BE2C (cell line): ENCODE data around the gene TCF7L2.

Source experiments
- DNase-seq: peaks from one replicate; pipeline ENCODE4 v3.0.0-alpha.2; 2020
- H3K27me3 ChIP-seq: fragments of 250-450 bp; sonication (Bioruptor Pico); 2 replicates; pipeline ENCODE4 v1.5.1; 2020; ENCODE audit warnings: mild to moderate bottlenecking
- H3K36me3 ChIP-seq: fragments of 250-450 bp; sonication (Bioruptor Pico); 2 replicates; pipeline ENCODE4 v1.5.1; 2020; ENCODE audit warnings: mild to moderate bottlenecking
- H3K4me1 ChIP-seq: fragments of 250-450 bp; sonication (Bioruptor Pico); 2 replicates; pipeline ENCODE4 v1.5.1; 2020
- H3K4me3 ChIP-seq: 2 replicates; pipeline ENCODE4 v1.5.1; 2011; ENCODE audit warnings: low read depth, low read length
- H3K9me3 ChIP-seq: fragments of 250-450 bp; sonication (Bioruptor Pico); 2 replicates; pipeline ENCODE4 v1.5.1; 2020
- TF ChIP-seq, protein P1 (sequence below): IDR thresholded peaks from 2 replicates; pipeline ENCODE4 v1.5.1; 2012; ENCODE audit warnings: mild to moderate bottlenecking, low read depth, low read length

Gene TCF7L2

DNA sequence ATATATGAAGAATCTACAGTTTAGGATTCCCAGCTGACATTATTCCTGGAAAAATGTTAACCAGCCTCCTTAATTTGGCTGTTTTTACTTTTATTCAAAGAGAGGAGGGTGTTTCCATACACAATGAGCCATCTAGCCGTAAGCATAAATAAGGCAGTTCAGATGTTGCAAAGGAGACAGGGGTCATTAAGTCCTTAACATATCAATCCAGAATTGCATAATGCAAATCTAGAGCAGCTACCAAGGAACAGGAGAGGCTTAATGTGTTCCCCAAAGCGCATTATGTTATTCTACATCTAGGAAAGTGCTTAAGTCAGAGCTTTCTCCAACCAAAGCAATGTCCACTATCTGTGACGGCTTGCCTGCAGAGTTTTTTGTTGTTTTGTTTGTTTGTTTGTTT is 32.4 kb upstream of the TCF7L2 start:
- no peaks in the 10 kb centered on the region for H3K36me3 ChIP-seq
- no peaks in the 10 kb centered on the region for H3K9me3 ChIP-seq
- no peaks in the 10 kb centered on the region for H3K27me3 ChIP-seq
- no peak overlapping the region for H3K4me3 ChIP-seq
- TF ChIP-seq, protein P1, sequence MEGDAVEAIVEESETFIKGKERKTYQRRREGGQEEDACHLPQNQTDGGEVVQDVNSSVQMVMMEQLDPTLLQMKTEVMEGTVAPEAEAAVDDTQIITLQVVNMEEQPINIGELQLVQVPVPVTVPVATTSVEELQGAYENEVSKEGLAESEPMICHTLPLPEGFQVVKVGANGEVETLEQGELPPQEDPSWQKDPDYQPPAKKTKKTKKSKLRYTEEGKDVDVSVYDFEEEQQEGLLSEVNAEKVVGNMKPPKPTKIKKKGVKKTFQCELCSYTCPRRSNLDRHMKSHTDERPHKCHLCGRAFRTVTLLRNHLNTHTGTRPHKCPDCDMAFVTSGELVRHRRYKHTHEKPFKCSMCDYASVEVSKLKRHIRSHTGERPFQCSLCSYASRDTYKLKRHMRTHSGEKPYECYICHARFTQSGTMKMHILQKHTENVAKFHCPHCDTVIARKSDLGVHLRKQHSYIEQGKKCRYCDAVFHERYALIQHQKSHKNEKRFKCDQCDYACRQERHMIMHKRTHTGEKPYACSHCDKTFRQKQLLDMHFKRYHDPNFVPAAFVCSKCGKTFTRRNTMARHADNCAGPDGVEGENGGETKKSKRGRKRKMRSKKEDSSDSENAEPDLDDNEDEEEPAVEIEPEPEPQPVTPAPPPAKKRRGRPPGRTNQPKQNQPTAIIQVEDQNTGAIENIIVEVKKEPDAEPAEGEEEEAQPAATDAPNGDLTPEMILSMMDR: no peak
- no peaks in the 10 kb centered on the region; the same call in 1 of the 2 replicates for H3K4me1 ChIP-seq
- DNase-seq: no peak

DNA sequence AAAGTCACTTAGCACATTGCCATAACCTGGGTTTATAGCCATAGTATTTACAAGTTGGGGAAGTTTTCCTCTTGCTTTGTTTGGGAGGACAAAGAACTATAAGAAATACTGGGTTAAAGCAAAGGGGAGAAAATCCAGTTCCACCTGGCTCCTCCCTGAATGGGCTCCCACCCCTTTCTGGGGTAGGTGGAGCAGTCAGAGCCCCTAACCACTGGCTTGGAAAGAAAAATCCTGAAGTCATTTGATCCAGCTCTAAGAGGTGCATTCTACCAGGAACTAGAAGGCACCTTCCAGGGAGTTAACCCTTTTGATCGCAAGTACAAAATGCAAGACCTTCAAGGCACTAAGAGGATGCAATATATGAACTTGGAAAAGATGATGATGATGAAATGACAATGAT is 31.3 kb upstream of the TCF7L2 start:
- H3K4me3 ChIP-seq: no peak overlapping the region
- no peaks in the 10 kb centered on the region for H3K9me3 ChIP-seq
- DNase-seq: no peak
- no peaks in the 10 kb centered on the region for H3K27me3 ChIP-seq
- H3K36me3 ChIP-seq: no peaks in the 10 kb centered on the region
- H3K4me1 ChIP-seq: no peaks in the 10 kb centered on the region
- TF ChIP-seq, protein P1: no peak

DNA sequence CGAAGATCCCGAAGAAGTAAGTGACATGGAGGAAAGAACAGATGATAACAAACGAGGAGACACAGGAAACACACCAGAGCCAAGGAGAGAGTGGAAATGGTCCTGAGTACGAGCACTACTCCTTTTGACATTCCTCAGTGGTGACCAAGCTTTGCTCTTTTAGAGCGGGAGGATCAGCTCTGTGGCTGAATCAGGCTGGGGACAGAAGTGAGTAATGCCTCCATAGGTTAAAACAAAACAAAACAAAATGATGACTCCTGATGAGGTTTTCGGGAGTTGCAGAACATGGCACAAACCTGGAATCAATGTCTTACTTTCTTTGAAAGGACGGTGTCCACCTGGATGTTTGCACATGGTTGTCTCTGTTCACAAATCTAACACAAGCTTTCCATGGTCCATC is 30.3 kb upstream of the TCF7L2 start:
- DNase-seq: no peak
- TF ChIP-seq, protein P1: no peak
- H3K27me3 ChIP-seq: no peaks in the 10 kb centered on the region

DNA sequence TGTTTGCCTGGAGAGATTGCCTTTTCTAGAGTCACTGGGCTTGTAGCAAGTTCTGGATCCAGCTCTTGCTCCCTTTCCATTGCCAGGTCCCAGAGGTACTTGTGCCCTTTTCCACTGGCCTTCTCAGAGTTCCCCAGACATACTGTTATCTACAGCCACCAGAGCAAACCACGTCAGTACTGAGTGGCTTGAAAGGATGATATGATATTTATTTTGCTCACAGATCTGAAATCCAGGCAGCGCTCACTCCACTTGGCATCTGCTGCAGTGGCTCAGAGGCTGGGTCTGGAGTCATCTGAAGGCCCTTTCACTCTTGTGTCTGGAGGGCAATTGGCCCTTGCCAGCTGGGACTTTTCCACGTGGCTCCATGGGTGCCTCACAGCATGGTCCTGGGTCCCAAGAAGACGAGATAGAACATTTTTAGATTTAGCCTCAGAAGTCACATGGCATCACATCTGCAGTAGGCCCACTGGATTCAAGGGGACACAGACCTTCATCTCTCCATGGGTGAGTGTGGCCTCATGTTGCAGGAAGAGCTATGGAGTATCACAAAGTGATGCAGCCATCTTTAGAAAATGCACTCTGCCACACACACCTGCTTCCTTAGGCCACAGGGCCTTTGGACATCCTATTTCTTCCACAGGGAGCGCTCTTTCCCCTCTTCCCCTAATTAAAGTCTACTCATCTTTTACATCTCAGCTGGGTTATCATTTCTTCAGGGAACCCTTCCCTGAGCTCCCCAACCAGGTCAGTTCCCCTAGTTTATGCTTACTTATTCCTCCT is 22.9 kb upstream of the TCF7L2 start:
- H3K9me3 ChIP-seq: no peaks in the 10 kb centered on the region
- H3K27me3 ChIP-seq: no peaks in the 10 kb centered on the region
- TF ChIP-seq, protein P1: no peak
- no peak for DNase-seq
- H3K36me3 ChIP-seq: no peaks in the 10 kb centered on the region
- no peak overlapping the region for H3K4me3 ChIP-seq
- H3K4me1 ChIP-seq: no peaks in the 10 kb centered on the region

More for the DNA sequence above, 30.3 kb upstream of the TCF7L2 start:
- Histone ChIP-seq H3K4me3 (no peak overlapping the region), H3K36me3 (no peaks in the 10 kb centered on the region), H3K9me3 (no peaks in the 10 kb centered on the region), H3K4me1 (no peaks in the 10 kb centered on the region)

DNA sequence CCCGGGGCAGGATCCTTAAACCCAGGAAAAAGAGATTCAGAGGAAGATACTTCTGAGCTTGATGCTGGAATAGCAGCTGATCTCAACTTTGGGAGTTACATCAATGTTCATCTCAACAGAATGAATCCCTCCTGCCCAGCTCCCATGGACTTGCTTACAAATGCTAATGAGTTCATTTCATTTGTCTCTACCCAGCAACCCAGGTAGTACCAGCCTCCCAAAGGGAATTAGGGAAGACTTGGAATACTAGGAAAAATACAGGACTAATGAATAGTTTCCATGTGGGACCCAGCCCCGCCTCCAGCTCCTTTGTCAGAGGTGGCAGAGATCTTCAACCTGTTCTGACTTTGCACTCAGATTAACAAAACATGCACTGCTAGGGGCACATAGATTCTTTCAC is 22.1 kb upstream of the TCF7L2 start:
- TF ChIP-seq, protein P1: no peak
- Histone ChIP-seq H3K9me3 (no peaks in the 10 kb centered on the region), H3K4me1 (no peaks in the 10 kb centered on the region), H3K36me3 (no peaks in the 10 kb centered on the region), H3K4me3 (no peak overlapping the region), H3K27me3 (no peaks in the 10 kb centered on the region)
- no peak for DNase-seq

DNA sequence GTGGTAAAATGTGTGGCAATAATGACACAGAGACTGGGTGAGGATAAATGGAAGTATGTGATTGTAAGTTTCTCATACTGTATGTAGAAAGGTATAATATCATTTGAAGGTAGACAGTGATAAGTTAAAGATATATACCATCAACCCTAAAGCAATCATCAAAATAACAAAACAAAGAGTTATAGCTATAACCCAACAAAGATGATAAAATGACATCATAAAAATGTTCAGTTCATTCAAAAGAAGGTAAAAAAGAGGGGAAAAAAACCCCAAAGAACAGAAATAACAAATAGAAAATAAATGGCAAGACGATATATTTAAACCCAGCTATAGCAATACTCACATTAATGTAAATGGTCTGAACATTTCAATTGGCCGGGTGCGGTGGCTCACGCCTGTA is 17.4 kb upstream of the TCF7L2 start:
- DNase-seq: no peak
- TF ChIP-seq, protein P1: no peak
- Histone ChIP-seq H3K27me3 (no peaks in the 10 kb centered on the region), H3K4me3 (no peak overlapping the region), H3K4me1 (no peaks in the 10 kb centered on the region), H3K9me3 (no peaks in the 10 kb centered on the region), H3K36me3 (no peaks in the 10 kb centered on the region)
